IMR-90 (cell line): ENCODE data around the gene MAP3K19. TPM values are rescaled to one million over a fixed set of nuclear protein-coding genes. Genes with fewer than 3 reads are reported as not detected.
A peak's percentile ranks its signal among the peaks of the same experiment; 100 is the strongest.

ENCODE experiments used
- ATAC-seq: fragments of 200-7000 bp; cut with Tn5 transposase; 2 replicates; pipeline ENCODE4 v1.9.1; 2020; ENCODE audit warnings: low read depth, mild to moderate bottlenecking, moderate library complexity
- BruUV-seq: library from RNA; stranded (reverse); fragments of 400-500 nt; replicated peaks from 2 replicates; lab custom pipeline; 2021; lab: Mats Ljungman, UMichigan
- CTCF ChIA-PET: fragments of 300-600 bp; formaldehyde crosslinking; extraction: SDS; loops from one replicate; lab custom pipeline; 2021; ENCODE audit warnings: antibody characterized with exemption; lab: Yijun Ruan, JAX
- POLR2A ChIA-PET: fragments of 300-600 bp; sonication (Branson Sonifier 250); formaldehyde crosslinking; loops from one replicate; lab custom pipeline; 2022; ENCODE audit warnings: antibody characterized with exemption; ENCODE audit not compliant: unreplicated experiment; lab: Charles Lee
- DNase-seq: peaks from one replicate; pipeline ENCODE4 v3.0.0; 2013
- H2AFZ ChIP-seq: replicated peaks from 2 replicates; pipeline ENCODE3; 2013; ENCODE audit warnings: low read length, mild to moderate bottlenecking; ENCODE audit not compliant: poor library complexity
- H2AK5ac ChIP-seq: 2 replicates; pipeline ENCODE4 v1.6.1; 2013; ENCODE audit warnings: low read depth, low read length, inconsistent platforms
- H2AK9ac ChIP-seq: replicated peaks from 2 replicates; pipeline ENCODE3; 2013; ENCODE audit warnings: mild to moderate bottlenecking, low read depth, low read length, moderate library complexity; ENCODE audit not compliant: poor library complexity
- H2BK120ac ChIP-seq: 2 replicates; pipeline ENCODE4 v1.6.1; 2013; ENCODE audit warnings: low read depth, low read length, inconsistent platforms
- H2BK15ac ChIP-seq: 3 replicates; pipeline ENCODE4 v1.6.1; 2013; ENCODE audit warnings: low read depth, low read length, inconsistent platforms
- H2BK20ac ChIP-seq: 2 replicates; pipeline ENCODE4 v1.6.1; 2013; ENCODE audit warnings: low read depth, mild to moderate bottlenecking, inconsistent platforms, low read length, moderate library complexity
- H2BK5ac ChIP-seq: 2 replicates; pipeline ENCODE4 v1.6.1; 2013; ENCODE audit warnings: mild to moderate bottlenecking, low read depth, low read length, inconsistent platforms; ENCODE audit not compliant: poor library complexity, severe bottlenecking
- H3K14ac ChIP-seq: replicated peaks from 2 replicates; pipeline ENCODE4 v1.6.1; 2013; ENCODE audit warnings: low read depth, low read length, inconsistent platforms
- H3K18ac ChIP-seq: 2 replicates; pipeline ENCODE4 v1.6.1; 2013; ENCODE audit warnings: low read depth, low read length, control low read depth
- H3K23ac ChIP-seq: 2 replicates; pipeline ENCODE4 v1.6.1; 2013; ENCODE audit warnings: low read depth, low read length, inconsistent platforms
- H3K27ac ChIP-seq: 2 replicates; pipeline ENCODE4 v1.5.1; 2013; ENCODE audit warnings: mild to moderate bottlenecking, control low read depth, low read length; ENCODE audit not compliant: insufficient read depth
- H3K27me3 ChIP-seq: 2 replicates; pipeline ENCODE4 v1.6.1; 2013; ENCODE audit warnings: low read length; ENCODE audit not compliant: control insufficient read depth, insufficient read depth
- H3K36me3 ChIP-seq: 2 replicates; pipeline ENCODE4 v1.6.1; 2013; ENCODE audit warnings: low read length, mixed read lengths; ENCODE audit not compliant: control insufficient read depth, insufficient read depth
- H3K4ac ChIP-seq: 2 replicates; pipeline ENCODE4 v1.6.1; 2013; ENCODE audit warnings: low read depth, low read length, inconsistent platforms
- H3K4me1 ChIP-seq: 2 replicates; pipeline ENCODE4 v1.6.1; 2013; ENCODE audit warnings: low read length, mixed read lengths; ENCODE audit not compliant: control insufficient read depth, insufficient read depth
- H3K4me2 ChIP-seq: 2 replicates; pipeline ENCODE4 v1.6.1; 2013; ENCODE audit warnings: low read depth, mild to moderate bottlenecking, control low read depth, low read length, moderate library complexity
- H3K4me3 ChIP-seq: 2 replicates; pipeline ENCODE4 v1.5.1; 2013; ENCODE audit warnings: low read depth, mild to moderate bottlenecking, control low read depth, low read length, moderate library complexity; ENCODE audit not compliant: insufficient read depth
- H3K56ac ChIP-seq: 2 replicates; pipeline ENCODE4 v1.6.1; 2013; ENCODE audit warnings: low read length, inconsistent platforms; ENCODE audit not compliant: insufficient read depth; ENCODE audit errors: extremely low read depth
- H3K79me1 ChIP-seq, 2 experiments: 2 replicates each; pipeline ENCODE4 v1.6.1; 2013; ENCODE audit warnings: low read length in 2 of 2, inconsistent platforms in 1 of 2, low read depth in 1 of 2
- H3K9ac ChIP-seq: 2 replicates; pipeline ENCODE4 v1.6.1; 2013; ENCODE audit warnings: low read depth, low read length, control low read depth
- H3K9me1 ChIP-seq: 2 replicates; pipeline ENCODE4 v1.6.1; 2013; ENCODE audit warnings: low read length, inconsistent platforms; ENCODE audit not compliant: insufficient read depth
- H3K9me3 ChIP-seq: 2 replicates; pipeline ENCODE4 v1.6.1; 2013; ENCODE audit warnings: low read length; ENCODE audit not compliant: control insufficient read depth, insufficient read depth
- H4K20me1 ChIP-seq: 2 replicates; pipeline ENCODE4 v1.6.1; 2013; ENCODE audit warnings: low read length, inconsistent platforms; ENCODE audit not compliant: insufficient read depth
- H4K5ac ChIP-seq: 2 replicates; pipeline ENCODE4 v1.6.1; 2013; ENCODE audit warnings: mild to moderate bottlenecking, low read depth, low read length, control low read depth
- H4K8ac ChIP-seq, 2 experiments: 2 replicates each; pipeline ENCODE4 v1.6.1; 2013; ENCODE audit warnings: low read depth in 2 of 2, low read length in 2 of 2, control low read depth in 1 of 2, inconsistent platforms in 1 of 2
- H4K91ac ChIP-seq: 2 replicates; pipeline ENCODE4 v1.6.1; 2013; ENCODE audit warnings: low read depth, low read length, inconsistent platforms; ENCODE audit not compliant: insufficient read depth
- BHLHE40 ChIP-seq: fragments of 150-350 bp; IDR thresholded peaks from 2 replicates; pipeline ENCODE4 v1.6.1; 2016; ENCODE audit warnings: mild to moderate bottlenecking, low read depth, low read length
- CHD1 ChIP-seq: IDR thresholded peaks from 2 replicates; pipeline ENCODE4 v1.6.1; 2012; ENCODE audit warnings: low read depth, low read length, improper control_type of control experiment
- MAFK ChIP-seq: IDR thresholded peaks from 2 replicates; pipeline ENCODE4 v1.6.1; 2012; ENCODE audit warnings: low read depth, low read length, improper control_type of control experiment
- MAZ ChIP-seq: IDR thresholded peaks from 2 replicates; pipeline ENCODE4 v1.6.1; 2012; ENCODE audit warnings: low read depth, mild to moderate bottlenecking, low read length, improper control_type of control experiment, moderate library complexity, borderline replicate concordance
- POLR2A ChIP-seq: IDR thresholded peaks from 2 replicates; pipeline ENCODE4 v1.6.1; 2012; ENCODE audit warnings: mild to moderate bottlenecking, low read depth, low read length
- RFX5 ChIP-seq: IDR thresholded peaks from 2 replicates; pipeline ENCODE4 v1.8.0; 2012; ENCODE audit warnings: low read depth, mild to moderate bottlenecking, low read length, moderate library complexity
- WGBS, 2 experiments: methylation state at CpG; one replicate each; pipeline versions ENCODE4 v1.1.5 to v1.1.7; 2013; ENCODE audit warnings: missing lambda C conversion rate in 2 of 2; ENCODE audit not compliant: insufficient read length in 1 of 2; ENCODE audit errors: extremely low coverage in 2 of 2; 5-methylcytosine and 5-hydroxymethylcytosine counted together
- dilution Hi-C: fragments of 300-500 bp; cut with HindIII; formaldehyde crosslinking; loops from one replicate; pipeline ENCODE4 v1.14.3; 2018; ENCODE audit warnings: low sequenced_read_pairs; ENCODE audit not compliant: unreplicated experiment
- in situ Hi-C: fragments of 300-500 bp; cut with MboI; formaldehyde crosslinking; loops from 3 replicates; pipeline ENCODE4 v1.14.3; 2019; ENCODE audit warnings: low sequenced_read_pairs, inconsistent platforms, mixed read lengths
- intact Hi-C: fragments of 100-400 bp; cut with micrococcal nuclease; formaldehyde crosslinking; loops from 2 replicates; pipeline ENCODE4 v1.10.0; 2022
- polyA plus RNA-seq, 3 experiments: library from polyadenylated mRNA; depleted of rRNA; stranded (reverse); fragments of >200 nt; gene quantifications; 2 replicates each; pipeline ENCODE4 v1.2.3, GENCODE V29; 2012; ENCODE audit warnings: low replicate concordance in 1 of 3
- total RNA-seq: library from RNA; depleted of rRNA; stranded (reverse); fragments of >200 nt; gene quantifications from 2 replicates; pipeline ENCODE4 v1.2.3, GENCODE V29; 2012

MAP3K19 gene
- total and polyA plus RNA-seq, 2 of the 4 experiments (the other 2 are of a cell fraction), result not detected

DNA sequence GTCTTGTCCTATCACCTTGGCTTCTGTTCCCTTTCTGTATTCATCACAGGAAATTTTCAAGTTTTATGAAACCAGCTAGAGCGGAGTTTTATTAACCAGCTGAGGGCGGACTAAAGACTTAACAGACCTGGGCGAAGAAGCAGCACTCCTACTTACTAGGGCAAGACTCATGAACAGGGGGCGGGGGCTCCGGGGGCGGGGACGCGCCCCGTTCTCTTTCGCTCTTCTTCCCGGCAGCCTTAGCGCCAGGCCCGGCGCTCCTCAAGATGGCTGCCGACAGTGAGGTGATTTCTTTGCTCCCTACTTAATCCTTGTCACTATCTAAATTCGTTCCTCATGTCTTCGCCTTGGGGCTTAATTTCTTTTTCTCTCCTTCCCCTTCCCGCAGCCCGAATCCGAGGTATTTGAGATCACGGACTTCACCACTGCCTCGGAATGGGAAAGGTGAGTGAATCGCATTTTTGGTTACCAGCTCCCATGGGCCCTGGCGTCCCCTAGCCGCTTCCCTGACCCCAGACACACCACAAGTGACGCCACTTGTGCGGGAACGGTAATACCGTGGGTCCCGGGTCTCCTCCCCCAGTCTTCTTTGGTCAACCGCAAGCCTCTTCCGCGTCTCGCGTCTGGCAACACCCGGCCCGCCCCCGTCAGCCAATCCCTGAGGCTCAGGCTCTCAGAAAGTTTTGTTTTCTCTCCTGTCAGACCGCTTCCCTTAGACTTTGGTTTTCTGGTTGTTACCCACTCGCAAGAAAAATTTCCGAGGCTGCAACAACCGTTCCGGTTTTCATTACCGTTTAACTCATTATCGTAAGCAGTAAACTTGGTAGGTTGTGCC, 5.0 kb upstream of the MAP3K19 start, which contains the start of gene RAB3GAP1:
Gene RAB3GAP1, plus strand, starts transcription at position 251 of the 835 bp plus-strand sequence. Its CDS starts 16 bp downstream, at position 267.
- TSS peak; percentile 76 for BruUV-seq
- POLR2A ChIA-PET, result no interaction called here
- dilution Hi-C loops, result no loop called here

More for the DNA sequence above, 5.0 kb upstream of the MAP3K19 start, which contains the start of gene RAB3GAP1:
- H3K4me1 ChIP-seq, result no peaks in the 10 kb centered on the region; the same call in 1 of the 2 replicates
- H3K4me2 ChIP-seq, result peak within 1 kb of the TSS; percentile 85
- H4K91ac ChIP-seq, result peak within 1 kb of the TSS; percentile 98
- H3K4me3 ChIP-seq, result peak within 1 kb of the TSS; percentile 71
- H3K18ac ChIP-seq, result peak within 1 kb of the TSS; percentile 90
- peaks cover 8 to 22% of the 10 kb centered on the region in 2 experiments for H3K79me1 ChIP-seq
- H4K8ac ChIP-seq, result peak within 1 kb of the TSS; percentile 95 to 98
- WGBS, 2 experiments, result 0% methylated on average over 6 of the region's 45 CpGs; no CpG with 5 or more reads in 1 of the 2 experiments
- peak within 1 kb of the TSS; percentile 61; the same call in 1 of the 3 replicates for H2BK15ac ChIP-seq
- H3K9me3 ChIP-seq, result no peaks in the 10 kb centered on the region
- peak within 1 kb of the TSS; percentile 93 for H4K5ac ChIP-seq
- peak; percentile 94 for ATAC-seq
- no peaks in the 10 kb centered on the region for H3K36me3 ChIP-seq
- no peak within 1 kb of the TSS for H2BK20ac ChIP-seq
- H3K23ac ChIP-seq, result peak within 1 kb of the TSS; percentile 99
- peaks cover 4% of the 10 kb centered on the region; the same call in 1 of the 2 replicates for H4K20me1 ChIP-seq
- peak within 1 kb of the TSS; percentile 99 for H3K14ac ChIP-seq
- peak within 1 kb of the TSS; percentile 78 for H2BK120ac ChIP-seq
- H3K56ac ChIP-seq, result peak within 1 kb of the TSS; percentile 100
- intact Hi-C loops (loop anchor here (5.0 kb wide), 2 partner anchors 45 to 690 kb away; partner anchors contain the start of gene UBXN4), in situ Hi-C loops (no loop called here)
- peak within 1 kb of the TSS; percentile 90 for H2AK9ac ChIP-seq
- H3K9me1 ChIP-seq, result no peaks in the 10 kb centered on the region
- peak within 1 kb of the TSS; percentile 82 for H3K27ac ChIP-seq
- DNase-seq, result peak; percentile 83
- TF ChIP-seq CHD1 (peak; percentile 97), RFX5 (no peak), MAFK (no peak), BHLHE40 (no peak), MAZ (peak; percentile 22; the same call in 1 of the 2 replicates), POLR2A (peak; percentile 94)
- peak within 1 kb of the TSS; percentile 44 for H2AK5ac ChIP-seq
- peaks cover 3% of the 10 kb centered on the region; the same call in 1 of the 2 replicates for H3K27me3 ChIP-seq
- H2AFZ ChIP-seq, result peak within 1 kb of the TSS; percentile 96
- CTCF ChIA-PET, result no interaction called here
- peak within 1 kb of the TSS; percentile 88 for H2BK5ac ChIP-seq
- peak within 1 kb of the TSS; percentile 99 for H3K4ac ChIP-seq
- H3K9ac ChIP-seq, result peak within 1 kb of the TSS; percentile 95
